ENCODE measurements around the gene MACROD2.

DNA sequence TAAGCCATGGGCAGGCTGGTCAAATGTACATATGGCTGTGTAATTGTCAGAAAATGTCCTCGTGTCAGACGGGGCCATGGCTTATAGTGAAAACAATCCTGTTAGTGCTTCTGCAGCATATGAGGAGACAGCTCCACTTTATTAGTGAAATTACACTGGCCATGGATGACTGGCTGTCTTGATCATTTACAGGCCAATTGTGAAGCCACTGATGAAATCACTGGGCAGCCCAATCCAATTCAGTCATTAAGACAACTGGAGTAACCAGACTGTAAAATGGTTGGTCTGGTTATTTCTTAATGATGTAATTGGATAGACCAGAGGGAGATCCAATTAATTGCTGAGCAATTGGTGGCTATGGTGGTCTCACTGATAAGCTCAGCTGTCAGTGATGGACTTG is 1828.4 kb downstream of the MACROD2 start:
- TF ChIP-seq, protein P1, sequence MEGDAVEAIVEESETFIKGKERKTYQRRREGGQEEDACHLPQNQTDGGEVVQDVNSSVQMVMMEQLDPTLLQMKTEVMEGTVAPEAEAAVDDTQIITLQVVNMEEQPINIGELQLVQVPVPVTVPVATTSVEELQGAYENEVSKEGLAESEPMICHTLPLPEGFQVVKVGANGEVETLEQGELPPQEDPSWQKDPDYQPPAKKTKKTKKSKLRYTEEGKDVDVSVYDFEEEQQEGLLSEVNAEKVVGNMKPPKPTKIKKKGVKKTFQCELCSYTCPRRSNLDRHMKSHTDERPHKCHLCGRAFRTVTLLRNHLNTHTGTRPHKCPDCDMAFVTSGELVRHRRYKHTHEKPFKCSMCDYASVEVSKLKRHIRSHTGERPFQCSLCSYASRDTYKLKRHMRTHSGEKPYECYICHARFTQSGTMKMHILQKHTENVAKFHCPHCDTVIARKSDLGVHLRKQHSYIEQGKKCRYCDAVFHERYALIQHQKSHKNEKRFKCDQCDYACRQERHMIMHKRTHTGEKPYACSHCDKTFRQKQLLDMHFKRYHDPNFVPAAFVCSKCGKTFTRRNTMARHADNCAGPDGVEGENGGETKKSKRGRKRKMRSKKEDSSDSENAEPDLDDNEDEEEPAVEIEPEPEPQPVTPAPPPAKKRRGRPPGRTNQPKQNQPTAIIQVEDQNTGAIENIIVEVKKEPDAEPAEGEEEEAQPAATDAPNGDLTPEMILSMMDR (IDR thresholded peaks at IDR 0.05): no peak
- no peak for TF ChIP-seq POLR2A (IDR thresholded peaks at IDR 0.05)

Data from body of pancreas (tissue), 4 donors.